ENCODE measurements around the gene GRK4.

DNA sequence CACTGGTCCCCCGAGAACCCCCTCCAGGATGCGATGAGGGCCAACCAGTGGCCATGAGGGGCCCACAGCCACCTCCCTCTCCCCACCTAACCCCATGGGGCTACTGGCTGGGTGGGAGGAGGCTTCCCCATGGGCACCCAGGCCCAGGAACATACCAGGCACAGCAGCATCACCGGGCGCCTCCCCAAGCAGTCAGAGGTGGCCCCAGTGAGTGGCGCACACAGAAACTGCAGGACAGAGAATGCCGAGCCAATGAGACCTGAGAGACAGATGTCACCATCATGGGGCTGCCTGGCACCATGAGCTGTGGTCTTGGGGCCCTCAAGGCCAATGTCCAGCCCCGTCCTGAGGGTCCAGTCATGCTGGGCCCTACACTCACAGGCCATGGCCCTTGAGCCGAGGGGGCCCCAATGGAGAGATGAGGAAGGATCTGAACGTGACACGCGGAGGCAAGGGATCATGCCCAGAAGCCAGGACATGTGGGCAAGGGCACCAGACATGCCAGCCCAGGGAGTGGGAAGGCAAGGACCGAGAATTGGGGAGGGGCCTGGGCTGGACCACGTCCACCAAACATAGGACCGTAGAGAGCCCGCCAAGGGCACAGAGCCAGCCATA is 30.3 kb upstream of the GRK4 start:
- TF ChIP-seq, protein P1, sequence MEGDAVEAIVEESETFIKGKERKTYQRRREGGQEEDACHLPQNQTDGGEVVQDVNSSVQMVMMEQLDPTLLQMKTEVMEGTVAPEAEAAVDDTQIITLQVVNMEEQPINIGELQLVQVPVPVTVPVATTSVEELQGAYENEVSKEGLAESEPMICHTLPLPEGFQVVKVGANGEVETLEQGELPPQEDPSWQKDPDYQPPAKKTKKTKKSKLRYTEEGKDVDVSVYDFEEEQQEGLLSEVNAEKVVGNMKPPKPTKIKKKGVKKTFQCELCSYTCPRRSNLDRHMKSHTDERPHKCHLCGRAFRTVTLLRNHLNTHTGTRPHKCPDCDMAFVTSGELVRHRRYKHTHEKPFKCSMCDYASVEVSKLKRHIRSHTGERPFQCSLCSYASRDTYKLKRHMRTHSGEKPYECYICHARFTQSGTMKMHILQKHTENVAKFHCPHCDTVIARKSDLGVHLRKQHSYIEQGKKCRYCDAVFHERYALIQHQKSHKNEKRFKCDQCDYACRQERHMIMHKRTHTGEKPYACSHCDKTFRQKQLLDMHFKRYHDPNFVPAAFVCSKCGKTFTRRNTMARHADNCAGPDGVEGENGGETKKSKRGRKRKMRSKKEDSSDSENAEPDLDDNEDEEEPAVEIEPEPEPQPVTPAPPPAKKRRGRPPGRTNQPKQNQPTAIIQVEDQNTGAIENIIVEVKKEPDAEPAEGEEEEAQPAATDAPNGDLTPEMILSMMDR (IDR thresholded peaks at IDR 0.05; ENCODE audit: borderline replicate concordance, extremely low read depth, low read length, poor library complexity, severe bottlenecking) = no peak
- no peak for TF ChIP-seq EZH2 (IDR thresholded peaks at IDR 0.05; ENCODE audit: borderline replicate concordance, low read depth, low read length, severe bottlenecking)

All from DND-41 (cell line).